HG03432 (cell line): ENCODE data around the gene SEC22A.
A peak's percentile ranks its signal among the peaks of the same experiment; 100 is the strongest.

Source experiments
- ATAC-seq: cut with Tn5 transposase; IDR thresholded peaks from one replicate; pipeline ENCODE4 v1.9.1; 2021; ENCODE audit warnings: mild to moderate bottlenecking, moderate library complexity; ENCODE audit not compliant: unreplicated experiment

Gene SEC22A

DNA sequence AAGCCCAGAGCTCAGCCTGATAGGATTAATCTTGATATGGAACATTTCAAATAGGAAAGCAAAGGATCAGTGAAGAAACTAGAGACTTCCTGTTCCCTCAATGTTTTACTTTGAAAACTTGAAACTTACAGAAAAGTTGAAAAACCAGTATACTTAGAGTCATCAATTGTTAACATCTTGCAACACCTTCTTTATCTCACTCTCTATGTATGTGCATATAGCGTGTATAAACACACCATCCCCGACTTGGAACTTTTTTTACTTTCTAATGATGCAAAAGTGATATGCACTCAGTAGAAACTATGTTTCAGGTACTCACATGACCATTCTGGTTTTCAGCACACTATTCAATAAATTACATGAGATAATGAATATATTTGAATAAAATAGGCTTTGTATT is 60.5 kb downstream of the SEC22A start:
- no peak for ATAC-seq

DNA sequence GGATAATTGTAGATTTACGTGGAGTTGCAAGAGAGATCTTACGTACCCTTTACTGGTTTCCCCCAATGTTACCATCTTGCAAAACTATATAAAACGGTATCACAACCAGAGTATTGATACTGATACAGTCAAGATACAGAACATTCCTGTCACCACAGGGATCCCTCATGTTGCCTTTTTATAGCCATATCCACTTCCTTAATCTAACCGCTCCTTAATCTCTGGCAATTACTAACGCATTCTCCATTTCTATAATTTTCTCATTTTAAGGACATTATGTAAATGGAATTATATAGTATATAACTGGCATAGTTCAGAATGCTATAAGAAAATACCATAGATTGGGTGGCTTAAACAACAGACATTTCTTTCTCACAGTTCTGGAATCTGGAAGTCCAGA is 61.1 kb downstream of the SEC22A start:
- no peak for ATAC-seq

DNA sequence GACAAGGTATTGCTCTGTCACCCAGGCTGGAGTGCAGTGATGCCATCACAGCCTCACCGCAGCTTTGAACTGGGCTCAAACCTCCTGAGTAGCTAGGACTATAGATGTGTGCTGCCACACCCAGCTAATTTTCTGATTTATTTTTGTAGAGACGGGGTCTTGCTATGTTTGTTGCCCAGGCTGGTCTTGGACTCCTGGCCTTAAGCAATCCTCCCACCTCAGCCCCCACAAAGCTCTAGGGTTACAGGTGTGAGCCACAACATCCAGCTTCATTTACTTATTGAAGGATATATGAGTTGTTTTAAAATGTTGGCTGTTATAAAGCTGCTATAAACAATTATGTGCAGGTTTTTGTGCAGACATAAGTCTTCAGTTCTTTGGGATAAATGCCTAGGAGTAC is 62.2 kb downstream of the SEC22A start:
- no peak for ATAC-seq

DNA sequence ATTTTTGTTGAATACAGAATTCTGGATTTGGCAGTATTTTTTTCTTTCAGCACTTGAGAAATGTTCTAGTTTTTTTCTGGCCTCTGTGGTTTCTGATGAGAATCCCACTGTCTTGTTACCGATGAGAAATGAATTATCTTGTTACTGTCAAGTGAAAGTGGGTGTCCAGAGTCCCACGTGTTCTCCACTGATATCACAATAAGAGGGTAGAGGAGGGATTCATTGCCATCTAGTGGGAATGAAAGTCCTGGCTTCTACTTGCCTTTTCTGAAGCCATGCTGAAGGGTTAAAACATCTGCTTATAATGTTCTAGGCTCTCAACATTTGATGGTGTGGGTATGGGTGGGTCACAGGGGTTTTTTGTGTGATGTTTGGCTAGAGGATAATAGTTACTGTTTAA is 66.1 kb downstream of the SEC22A start:
- ATAC-seq: no peak

DNA sequence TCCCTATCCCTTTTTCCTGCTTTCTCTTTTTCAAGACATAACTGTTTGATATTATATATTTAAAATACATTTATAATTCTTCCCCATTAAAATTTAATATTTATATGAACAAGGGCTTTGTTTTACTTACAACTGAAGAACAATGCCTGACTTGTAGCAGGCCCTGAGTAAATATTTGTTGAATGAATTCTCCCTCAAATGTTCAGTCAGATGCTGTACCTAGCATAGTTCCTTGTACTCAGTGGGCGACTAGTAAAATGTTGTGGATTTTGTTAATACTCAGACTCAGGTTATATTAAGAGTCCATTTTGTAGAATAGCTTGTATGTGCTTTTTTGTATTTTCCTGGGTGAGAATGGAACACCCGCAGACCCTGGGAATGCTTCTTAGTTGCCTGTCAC is 69.1 kb downstream of the SEC22A start:
- ATAC-seq: no peak

DNA sequence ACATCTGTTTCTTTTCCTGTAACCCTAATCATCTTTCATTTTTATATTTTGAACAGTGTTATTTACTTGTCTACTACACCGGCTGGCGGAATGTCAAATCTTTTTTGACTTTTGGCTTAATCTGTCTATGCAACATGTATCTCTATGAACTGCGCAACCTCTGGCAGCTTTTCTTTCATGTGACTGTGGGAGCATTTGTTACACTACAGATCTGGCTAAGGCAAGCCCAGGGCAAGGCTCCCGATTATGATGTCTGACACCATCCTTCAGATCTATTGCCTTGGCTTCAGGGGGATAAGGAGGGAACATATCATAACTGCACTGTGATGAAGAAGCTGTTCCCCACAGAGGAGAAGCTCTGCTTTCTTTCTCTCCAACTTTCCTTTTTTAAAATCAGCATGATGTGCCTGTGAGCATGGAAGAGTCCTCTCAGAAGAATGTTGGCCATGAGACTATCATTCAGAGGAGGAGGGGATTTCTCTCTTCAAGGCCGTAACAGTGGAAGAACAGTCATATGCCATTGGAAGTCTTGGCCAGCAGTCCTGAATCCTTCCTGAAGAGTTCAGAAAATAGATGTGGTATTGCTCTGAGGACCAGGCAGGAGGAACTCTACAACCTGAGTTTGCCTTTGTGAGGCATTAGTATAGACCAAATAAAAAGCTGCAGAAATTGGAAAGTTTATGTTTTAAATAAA is 69.9 kb downstream of the SEC22A start:
- ATAC-seq: no peak

DNA sequence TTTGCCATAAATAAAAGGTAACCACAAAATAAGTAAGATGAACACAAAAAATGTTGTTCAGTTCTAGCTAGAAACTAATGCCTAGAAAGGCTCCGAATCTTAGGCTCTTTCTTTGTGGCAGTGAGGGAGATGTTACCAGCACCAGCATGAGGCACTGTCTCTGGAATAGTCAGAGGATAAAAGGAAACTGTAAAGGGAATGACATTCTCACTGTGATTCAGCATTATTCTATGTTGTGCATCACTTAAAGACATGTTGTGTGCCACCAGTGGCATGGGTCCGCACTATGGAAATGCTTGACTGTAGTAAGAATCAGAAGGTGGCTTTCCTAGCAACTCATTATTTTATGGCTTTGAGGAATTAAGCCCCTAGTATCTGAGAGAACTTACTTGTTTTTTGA is 70.8 kb downstream of the SEC22A start:
- no peak for ATAC-seq

DNA sequence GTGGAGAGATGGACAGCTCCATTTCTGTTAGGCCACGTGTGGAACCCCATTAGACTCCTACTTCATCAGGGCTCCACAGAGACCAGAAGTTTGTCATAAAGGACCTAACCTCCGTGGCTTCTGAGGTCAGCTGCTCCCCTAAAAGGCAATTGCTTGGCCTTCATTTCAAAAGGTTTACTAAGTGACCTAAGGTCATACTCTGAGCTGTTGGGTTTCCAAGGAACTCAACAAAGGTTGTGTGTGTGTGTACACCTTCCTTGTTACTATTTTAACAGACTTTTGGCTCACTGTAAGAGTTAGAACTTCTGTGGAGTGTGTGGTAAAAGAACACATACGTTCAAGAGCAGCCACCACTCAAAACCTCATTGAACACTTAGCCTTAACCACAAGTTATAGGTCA is 73.9 kb downstream of the SEC22A start:
- ATAC-seq: no peak

DNA sequence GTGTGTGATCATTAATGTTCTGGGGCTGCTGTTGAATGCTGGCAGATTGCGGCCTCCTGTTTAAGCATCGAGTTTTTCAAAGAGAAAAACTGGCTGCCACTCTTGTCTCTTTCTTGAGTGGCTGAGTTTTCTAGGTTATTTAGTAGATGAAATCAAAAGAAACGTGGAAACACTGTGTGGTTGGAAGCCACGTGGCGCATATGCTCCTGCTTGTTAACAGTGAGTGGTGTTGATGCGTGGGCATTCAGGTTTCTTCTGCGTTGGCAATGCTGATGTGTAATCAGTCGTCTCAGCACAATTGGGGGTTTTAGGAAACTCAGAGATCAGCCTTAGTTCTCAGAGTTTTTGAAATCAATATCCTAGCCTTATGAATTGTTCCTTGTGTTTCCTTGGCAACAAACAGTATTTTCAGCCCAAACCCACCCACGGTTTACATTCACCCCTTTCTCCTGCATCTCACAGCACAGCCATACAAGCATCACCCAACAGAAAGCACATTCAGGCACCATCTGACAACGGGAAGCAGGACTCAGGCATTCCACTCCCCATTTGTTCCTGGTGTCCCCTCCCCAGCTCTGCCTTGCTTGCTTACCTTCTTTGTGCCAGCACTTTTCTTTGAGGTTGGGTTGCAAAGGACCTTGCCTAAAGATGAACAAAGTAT is 74.7 kb downstream of the SEC22A start:
- no peak for ATAC-seq

DNA sequence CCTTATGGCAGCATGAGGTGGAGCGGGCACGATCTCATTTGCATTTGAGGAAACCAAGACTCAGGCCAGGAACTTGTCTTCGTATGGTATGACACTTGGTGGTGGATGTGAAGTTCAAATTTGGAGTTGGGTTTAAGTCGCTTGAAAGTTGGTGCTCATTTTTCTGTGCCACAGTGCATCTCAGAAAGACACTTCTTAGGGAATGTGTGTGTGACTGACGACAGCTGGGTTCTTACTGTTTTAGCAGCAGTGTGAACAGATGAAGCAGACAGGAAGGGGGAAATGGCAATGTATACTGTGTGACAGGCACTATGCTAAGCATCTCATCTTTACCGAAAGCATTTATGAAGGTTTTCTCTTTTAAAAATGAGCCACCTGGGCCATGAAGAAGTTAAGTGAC is 75.4 kb downstream of the SEC22A start:
- ATAC-seq: no peak

DNA sequence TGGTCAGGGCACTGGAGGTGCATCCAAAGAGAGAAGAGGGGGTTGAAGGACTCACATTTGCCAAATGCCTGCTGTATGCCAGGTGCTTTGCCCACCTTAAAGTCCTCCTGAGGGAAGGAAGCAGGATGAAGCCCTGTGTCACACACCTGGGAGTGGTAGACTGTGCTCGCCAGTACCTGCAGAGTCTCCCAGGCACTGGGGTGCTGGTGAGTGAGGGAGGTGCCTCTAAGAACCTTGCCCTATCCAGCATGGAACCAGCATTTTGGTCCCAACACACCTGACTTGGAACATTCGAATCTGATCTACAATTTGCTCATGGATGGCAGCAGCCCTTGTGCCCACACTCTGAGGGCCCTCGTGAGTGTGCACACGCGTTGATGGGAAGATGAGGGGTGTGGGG is 76.7 kb downstream of the SEC22A start:
- no peak for ATAC-seq

DNA sequence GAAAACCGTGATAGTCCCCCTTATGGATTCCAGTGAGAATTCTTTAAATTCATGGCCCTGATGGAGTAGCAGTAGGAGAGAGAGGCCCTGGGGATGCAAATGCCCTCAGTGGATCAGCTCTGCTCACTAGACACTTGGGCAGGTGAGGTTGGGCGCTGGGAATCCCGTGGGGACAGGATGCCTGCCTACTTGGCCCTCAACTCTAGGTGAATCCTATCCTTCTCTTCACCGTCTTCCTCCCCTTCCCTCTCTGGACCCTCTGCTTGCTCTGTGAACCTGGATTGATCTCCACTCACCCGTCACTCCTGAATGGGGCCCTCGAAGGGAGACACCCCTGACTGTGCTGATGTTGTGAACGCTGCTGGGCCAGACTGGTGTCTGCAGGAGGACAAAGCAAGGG is 77.4 kb downstream of the SEC22A start:
- ATAC-seq: no peak

DNA sequence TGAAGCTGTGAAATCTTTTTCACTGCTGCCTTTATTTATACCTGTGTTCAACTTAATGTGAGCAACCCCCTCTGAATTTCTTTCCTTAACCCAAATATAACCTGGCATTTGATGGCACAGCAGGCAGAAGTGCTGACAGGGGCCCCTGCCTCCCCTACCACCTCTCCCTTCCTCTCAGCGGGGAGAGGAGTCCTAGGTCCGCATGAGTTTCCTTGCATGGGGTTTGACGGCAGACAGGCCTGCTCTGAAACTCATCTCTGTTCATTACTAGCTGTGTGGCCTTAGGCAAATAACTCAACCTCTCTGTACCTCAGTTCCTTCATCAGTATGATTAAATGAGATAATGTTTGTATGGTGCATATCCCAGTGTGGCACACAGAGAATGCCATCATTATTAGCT is 79.7 kb downstream of the SEC22A start:
- ATAC-seq: no peak

DNA sequence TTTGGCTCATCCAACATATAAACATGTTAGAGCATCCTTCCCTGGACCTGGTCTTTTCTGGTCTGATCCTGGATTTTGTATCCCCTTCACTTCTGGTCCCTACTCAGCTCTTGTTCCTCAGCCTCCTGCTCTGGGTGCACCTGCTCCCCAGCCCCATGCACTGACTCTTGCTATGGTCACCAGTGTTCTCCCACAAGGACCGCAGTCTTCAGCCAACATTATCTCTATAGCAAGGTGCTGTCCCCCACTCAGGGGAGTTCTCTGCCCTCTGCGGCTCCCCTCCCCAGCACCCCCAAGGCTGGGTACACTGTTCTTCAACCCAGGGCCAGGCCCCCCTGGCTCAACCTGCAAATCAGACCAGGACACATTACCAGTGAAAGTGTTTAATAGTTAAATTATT is 80.2 kb downstream of the SEC22A start:
- ATAC-seq: no peak

DNA sequence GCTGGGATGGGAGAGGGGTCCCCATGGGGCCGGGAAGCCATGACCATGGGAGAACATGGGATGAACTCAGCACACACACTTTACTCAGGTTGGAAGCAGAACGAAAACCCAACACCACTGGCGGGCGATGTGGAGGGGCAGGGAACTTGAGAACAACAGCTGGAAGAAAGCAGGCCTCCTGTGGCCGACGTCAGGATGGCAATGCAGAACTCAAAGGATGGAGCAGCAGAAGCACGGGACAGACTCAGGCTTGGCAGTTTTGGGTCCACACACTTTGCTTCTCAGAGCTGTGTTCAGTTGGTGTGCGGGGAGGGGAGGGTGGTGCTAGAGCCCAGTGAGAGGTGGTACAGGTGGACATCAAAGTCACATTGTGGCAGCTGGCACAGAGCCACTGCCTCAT is 80.7 kb downstream of the SEC22A start:
- ATAC-seq: no peak

DNA sequence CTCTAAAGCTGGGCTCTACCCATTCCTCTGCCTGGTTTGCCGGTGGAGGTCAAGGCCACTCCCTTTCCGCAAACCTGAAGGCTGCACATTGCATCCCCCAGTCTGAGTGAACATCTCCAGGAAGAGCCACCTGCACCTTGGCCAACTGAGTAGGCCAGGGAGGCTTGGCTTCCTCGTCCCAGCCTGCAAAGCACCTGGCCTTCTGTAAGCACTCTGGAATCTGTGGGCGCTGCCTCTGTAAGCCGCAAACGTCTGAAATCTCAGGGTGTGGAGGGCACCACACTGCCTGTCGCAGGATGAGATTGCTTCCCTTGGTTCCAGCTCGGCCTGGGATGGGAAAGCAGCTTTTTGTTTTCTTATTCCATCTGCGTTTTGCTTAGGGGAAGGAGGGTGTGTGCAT is 81.3 kb downstream of the SEC22A start:
- no peak for ATAC-seq

DNA sequence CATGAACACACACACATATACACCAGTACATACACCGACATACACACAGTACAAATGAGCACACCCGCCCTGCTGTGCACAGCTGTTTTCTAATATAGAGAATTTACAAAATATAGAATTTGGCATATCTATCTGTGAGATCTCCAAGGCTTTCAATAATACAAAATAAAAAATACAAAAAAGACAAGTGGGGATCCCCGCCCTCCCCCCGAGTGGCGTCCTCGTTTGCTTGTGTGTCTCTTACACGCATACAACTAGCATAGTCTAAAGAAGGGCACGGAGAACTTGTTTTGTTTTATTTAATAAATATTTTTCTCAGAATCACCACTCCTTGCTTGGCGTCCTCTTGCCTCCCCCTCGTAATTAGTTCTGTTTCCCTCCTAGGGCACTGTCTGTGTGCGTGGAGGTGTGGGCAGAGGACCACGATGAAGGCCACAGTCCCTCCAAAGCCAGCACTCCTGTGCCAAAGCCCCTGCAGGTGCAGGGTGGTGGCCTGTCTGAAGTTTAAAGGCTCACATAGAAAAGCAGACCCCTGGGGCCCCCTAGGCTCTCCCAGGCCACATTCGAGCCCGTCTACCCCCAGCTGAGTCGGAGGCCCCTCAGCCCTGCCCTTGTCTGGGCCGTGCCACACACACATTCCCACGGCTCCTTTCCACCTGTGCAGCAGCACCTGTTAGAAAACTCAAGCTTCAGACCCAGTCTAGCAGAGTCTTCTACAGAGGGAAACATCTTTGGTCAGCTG is 82.1 kb downstream of the SEC22A start:
- no peak for ATAC-seq

DNA sequence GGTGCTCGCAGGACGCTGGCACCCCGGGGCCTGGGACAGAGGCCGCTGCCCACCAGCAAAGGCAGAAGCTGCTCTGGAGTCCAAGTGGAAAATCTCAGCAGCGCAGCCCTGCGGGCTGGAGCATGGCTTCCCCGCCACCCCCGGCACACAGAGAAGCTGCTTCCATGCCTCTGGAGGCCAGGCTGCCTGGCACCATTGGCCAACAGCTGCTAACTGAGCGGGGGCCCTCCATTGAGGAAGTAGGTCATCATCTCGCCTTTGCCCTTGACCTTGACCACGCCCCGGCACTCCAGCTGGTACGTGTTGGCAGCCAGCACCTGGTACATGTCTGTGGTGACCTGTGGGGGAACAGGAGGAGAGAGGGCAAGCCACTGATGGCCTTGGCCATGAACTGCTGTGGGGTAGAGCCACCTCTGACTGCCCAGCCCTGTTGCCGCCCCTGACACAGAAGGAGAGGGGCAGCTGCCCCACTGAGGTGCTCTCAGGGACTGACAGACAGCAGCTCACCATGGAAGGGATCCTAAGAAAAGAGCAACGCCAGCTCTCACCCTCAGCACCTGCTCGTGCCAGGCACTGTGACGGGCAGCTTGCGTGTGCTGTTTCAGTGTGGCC is 82.8 kb downstream of the SEC22A start:
- no peak for ATAC-seq

DNA sequence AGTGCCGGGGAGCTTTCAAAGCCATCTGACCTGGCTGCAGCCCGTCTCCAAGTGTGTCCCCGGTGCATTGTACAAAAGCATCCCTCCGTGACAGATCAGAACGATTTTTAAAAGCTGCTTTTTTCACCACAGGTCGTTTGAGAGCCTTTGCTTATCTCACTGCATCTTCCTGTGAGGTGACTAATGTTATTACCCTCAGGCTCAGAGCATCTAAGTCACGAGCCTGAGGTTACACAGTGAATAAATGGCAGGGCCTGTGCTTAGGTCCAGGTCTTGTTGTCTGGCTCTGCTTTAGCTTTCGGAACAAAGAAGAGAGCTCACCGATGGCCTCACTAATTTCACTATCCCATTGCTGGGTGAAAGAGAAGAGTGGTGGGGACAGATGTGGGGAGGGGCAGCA is 83.3 kb downstream of the SEC22A start:
- no peak for ATAC-seq

DNA sequence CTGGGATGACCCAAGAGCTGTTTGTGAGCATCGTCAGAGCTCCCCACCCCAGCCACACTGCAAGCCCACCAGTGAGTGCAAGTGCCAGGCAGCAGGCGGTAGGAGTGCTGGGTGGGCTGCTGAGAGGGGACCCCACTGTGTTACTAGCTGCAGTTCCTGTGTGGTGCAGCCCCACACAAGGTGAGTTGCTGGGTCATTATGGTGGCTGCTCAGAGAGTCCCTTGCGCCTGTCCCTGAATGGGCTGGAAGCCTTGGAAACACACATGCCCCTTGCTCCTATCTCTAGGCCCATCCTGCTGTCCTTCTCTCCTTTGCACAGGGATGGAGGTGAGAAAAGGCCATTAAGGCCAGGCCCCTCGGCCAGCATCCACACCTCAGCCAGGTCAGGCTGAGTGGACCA is 83.7 kb downstream of the SEC22A start:
- ATAC-seq: no peak

DNA sequence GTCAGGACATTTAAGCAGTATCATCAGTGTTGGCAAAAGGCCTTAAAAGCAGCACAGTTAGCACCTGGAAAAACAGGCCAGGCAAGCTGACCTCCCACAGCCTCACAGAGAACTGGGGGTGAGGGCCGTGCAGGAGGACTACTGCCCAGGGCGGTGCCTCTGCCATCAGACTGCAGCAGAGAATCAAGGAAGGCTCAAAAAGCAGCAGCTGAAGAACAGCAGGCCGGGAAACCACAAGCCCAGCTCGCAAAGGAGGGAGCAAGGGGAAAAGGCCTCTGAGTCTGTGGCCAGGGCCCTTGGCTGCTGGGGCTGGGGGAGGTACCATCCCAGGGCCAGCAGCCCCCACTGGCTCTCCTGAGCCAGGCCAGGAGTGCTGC is 84.2 kb downstream of the SEC22A start:
- peak; percentile 14 for ATAC-seq
